ENCODE results near the gene NXPE2.

Gene NXPE2

DNA sequence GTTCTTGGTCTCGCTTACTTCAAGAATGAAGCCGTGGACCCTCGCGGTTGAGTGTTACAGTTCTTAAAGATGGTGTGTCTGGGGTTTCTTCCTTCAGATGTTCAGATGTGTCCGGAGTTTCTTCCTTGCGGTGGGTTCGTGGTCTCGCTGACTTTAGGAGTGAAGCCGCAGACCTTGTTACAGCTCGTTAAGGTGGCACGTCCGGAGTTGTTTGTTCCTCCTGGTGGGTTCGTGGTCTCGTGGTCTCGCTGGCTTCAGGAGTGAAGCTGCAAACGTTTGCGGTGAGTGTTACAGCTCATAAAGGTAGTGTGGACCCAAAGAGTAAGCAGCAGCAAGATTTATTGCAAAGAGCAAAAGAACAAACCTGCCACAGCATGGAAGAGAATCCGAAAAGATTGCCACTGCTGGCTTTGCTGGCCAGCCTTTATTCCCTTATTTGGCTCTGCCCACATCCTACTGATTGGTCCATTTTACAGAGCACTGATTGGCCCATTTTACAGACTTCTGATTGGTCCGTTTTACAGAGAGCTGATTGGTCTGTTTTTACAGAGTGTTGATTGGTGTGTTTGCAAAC is 27.1 kb upstream of the NXPE2 start:
- Histone ChIP-seq H3K27me3 (ENCODE audit: control insufficient read depth in 1 of 2, insufficient read depth in 1 of 2, low read length in 2 of 2) (no peaks in the 10 kb centered on the region), H3K36me3 (ENCODE audit: control insufficient read depth in 1 of 2, insufficient read depth in 2 of 2, low read depth in 1 of 2, low read length in 2 of 2) (no peaks in the 10 kb centered on the region), H2AK5ac (ENCODE audit: low read length, severe bottlenecking) (no peak overlapping the region), H3K9me3 (ENCODE audit: control insufficient read depth, low read length) (peaks cover 5% of the 10 kb centered on the region), H3K23ac (ENCODE audit: low read length in 2 of 2) (no peak overlapping the region), H3K18ac (ENCODE audit: low read depth in 1 of 2, low read length in 2 of 2) (no peak overlapping the region), H2AFZ (ENCODE audit: low read depth, low read length) (no peak overlapping the region), H2BK15ac (ENCODE audit: low read depth, poor library complexity, severe bottlenecking) (no peak overlapping the region), H3K79me1 (replicated peaks; ENCODE audit: low read length, poor library complexity, severe bottlenecking) (no peaks in the 10 kb centered on the region), H3K9ac (ENCODE audit: low read length) (no peak overlapping the region), H2BK12ac (ENCODE audit: low read length in 2 of 2) (no peak overlapping the region), H4K8ac (ENCODE audit: low read length) (no peak overlapping the region), H3K4ac (ENCODE audit: low read depth in 1 of 2, low read length in 2 of 2) (no peak overlapping the region), H3K4me3 (ENCODE audit: insufficient read depth in 1 of 2, low read depth in 1 of 2, low read length in 2 of 2) (no peak overlapping the region), H2BK120ac (ENCODE audit: low read depth, low read length) (no peak overlapping the region), H3K4me2 (ENCODE audit: low read length, poor library complexity, severe bottlenecking) (no peak overlapping the region), H3K4me1 (ENCODE audit: control insufficient read depth, insufficient read depth, low read depth, low read length) (no peaks in the 10 kb centered on the region), H3K27ac (ENCODE audit: low read length, poor library complexity, severe bottlenecking) (no peak overlapping the region), H3K14ac (ENCODE audit: low read length in 2 of 2) (no peak overlapping the region), H4K91ac (ENCODE audit: low read length) (no peak overlapping the region), H2BK5ac (ENCODE audit: low read depth, low read length, poor library complexity, severe bottlenecking) (no peak overlapping the region)
- WGBS: 92% methylated on average over 18 of the region's 19 CpGs
- DNase-seq: no peak

DNA sequence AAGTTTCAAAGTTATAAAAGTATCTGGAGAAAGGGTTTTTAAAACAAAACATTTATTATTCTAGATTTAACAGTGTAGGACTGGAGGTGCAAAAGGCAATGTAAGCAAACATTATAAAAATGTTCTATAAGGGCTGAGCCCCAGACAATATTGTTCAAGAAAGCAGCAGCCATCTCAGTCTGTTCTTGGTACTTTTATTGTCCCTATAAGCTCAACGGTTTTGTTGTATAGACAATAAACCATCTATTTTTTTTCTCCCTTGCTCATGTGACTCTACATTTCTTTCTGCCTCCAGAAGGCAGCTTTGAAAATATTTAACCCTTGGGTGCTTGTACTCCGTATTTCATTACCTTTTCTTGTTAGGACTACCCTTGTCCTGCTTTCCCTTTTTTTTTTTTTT is 25.2 kb upstream of the NXPE2 start:
- Histone ChIP-seq H3K4me3 (ENCODE audit: insufficient read depth in 1 of 2, low read depth in 1 of 2, low read length in 2 of 2) (no peak overlapping the region), H3K14ac (ENCODE audit: low read length in 2 of 2) (no peak overlapping the region), H3K36me3 (ENCODE audit: control insufficient read depth in 1 of 2, insufficient read depth in 2 of 2, low read depth in 1 of 2, low read length in 2 of 2) (no peaks in the 10 kb centered on the region), H4K91ac (ENCODE audit: low read length) (no peak overlapping the region), H2BK120ac (ENCODE audit: low read depth, low read length) (no peak overlapping the region), H3K4me1 (ENCODE audit: control insufficient read depth, insufficient read depth, low read depth, low read length) (no peaks in the 10 kb centered on the region), H4K8ac (ENCODE audit: low read length) (no peak overlapping the region), H2AK5ac (ENCODE audit: low read length, severe bottlenecking) (no peak overlapping the region), H3K18ac (ENCODE audit: low read depth in 1 of 2, low read length in 2 of 2) (no peak overlapping the region), H3K23ac (ENCODE audit: low read length in 2 of 2) (no peak overlapping the region), H2BK12ac (ENCODE audit: low read length in 2 of 2) (no peak overlapping the region), H3K9ac (ENCODE audit: low read length) (no peak overlapping the region), H2AFZ (ENCODE audit: low read depth, low read length) (no peak overlapping the region), H3K9me3 (ENCODE audit: control insufficient read depth, low read length) (peaks cover 5% of the 10 kb centered on the region), H3K27ac (ENCODE audit: low read length, poor library complexity, severe bottlenecking) (no peak overlapping the region), H3K4me2 (ENCODE audit: low read length, poor library complexity, severe bottlenecking) (no peak overlapping the region), H2BK15ac (ENCODE audit: low read depth, poor library complexity, severe bottlenecking) (no peak overlapping the region), H3K27me3 (ENCODE audit: control insufficient read depth in 1 of 2, insufficient read depth in 1 of 2, low read length in 2 of 2) (no peaks in the 10 kb centered on the region), H3K79me1 (replicated peaks; ENCODE audit: low read length, poor library complexity, severe bottlenecking) (no peaks in the 10 kb centered on the region), H2BK5ac (ENCODE audit: low read depth, low read length, poor library complexity, severe bottlenecking) (no peak overlapping the region), H3K4ac (ENCODE audit: low read depth in 1 of 2, low read length in 2 of 2) (no peak overlapping the region)
- no peak for DNase-seq
- WGBS: 63% methylated on average over 2 of the region's 2 CpGs

DNA sequence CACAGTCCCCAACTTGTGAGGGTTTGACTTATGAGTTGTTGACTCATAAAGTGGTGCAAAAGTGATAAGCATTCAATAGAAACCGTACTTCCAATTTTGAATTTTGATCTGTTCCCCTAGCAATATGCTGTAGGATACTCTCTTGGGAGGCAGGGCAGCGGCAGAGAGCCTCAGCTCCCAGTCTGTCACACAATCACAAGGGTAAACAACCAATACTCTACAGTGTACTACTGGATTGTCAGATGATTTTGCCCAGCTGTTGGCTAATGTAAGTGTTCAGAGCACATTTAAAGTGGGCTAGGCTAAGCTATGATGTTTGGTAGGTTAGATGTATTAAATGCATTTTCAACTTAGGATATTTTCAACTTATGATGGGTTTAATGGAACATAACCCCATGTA is 13.7 kb upstream of the NXPE2 start:
- no peak overlapping the region for H3K23ac ChIP-seq (ENCODE audit: low read length in 2 of 2)
- no peaks in the 10 kb centered on the region for H3K4me1 ChIP-seq (ENCODE audit: control insufficient read depth, insufficient read depth, low read depth, low read length)
- no peaks in the 10 kb centered on the region for H3K36me3 ChIP-seq (ENCODE audit: control insufficient read depth in 1 of 2, insufficient read depth in 2 of 2, low read depth in 1 of 2, low read length in 2 of 2)
- H4K8ac ChIP-seq (ENCODE audit: low read length): no peak overlapping the region
- H2BK120ac ChIP-seq (ENCODE audit: low read depth, low read length): no peak overlapping the region
- WGBS: 74% methylated on average over 2 of the region's 2 CpGs
- H3K9me3 ChIP-seq (ENCODE audit: control insufficient read depth, low read length): peaks cover 7% of the 10 kb centered on the region
- no peak overlapping the region for H2AK5ac ChIP-seq (ENCODE audit: low read length, severe bottlenecking)
- no peaks in the 10 kb centered on the region for H3K79me1 ChIP-seq (replicated peaks; ENCODE audit: low read length, poor library complexity, severe bottlenecking)
- no peak overlapping the region for H2BK12ac ChIP-seq (ENCODE audit: low read length in 2 of 2)
- H2BK5ac ChIP-seq (ENCODE audit: low read depth, low read length, poor library complexity, severe bottlenecking): no peak overlapping the region
- no peak overlapping the region for H3K9ac ChIP-seq (ENCODE audit: low read length)
- no peak overlapping the region for H3K27ac ChIP-seq (ENCODE audit: low read length, poor library complexity, severe bottlenecking)
- no peak overlapping the region for H2BK15ac ChIP-seq (ENCODE audit: low read depth, poor library complexity, severe bottlenecking)
- H3K4ac ChIP-seq (ENCODE audit: low read depth in 1 of 2, low read length in 2 of 2): no peak overlapping the region
- no peak overlapping the region for H3K4me2 ChIP-seq (ENCODE audit: low read length, poor library complexity, severe bottlenecking)
- H3K4me3 ChIP-seq (ENCODE audit: insufficient read depth in 1 of 2, low read depth in 1 of 2, low read length in 2 of 2): no peak overlapping the region
- H3K27me3 ChIP-seq (ENCODE audit: control insufficient read depth in 1 of 2, insufficient read depth in 1 of 2, low read length in 2 of 2): no peaks in the 10 kb centered on the region
- H2AFZ ChIP-seq (ENCODE audit: low read depth, low read length): no peak overlapping the region
- no peak overlapping the region for H4K91ac ChIP-seq (ENCODE audit: low read length)
- no peak overlapping the region for H3K14ac ChIP-seq (ENCODE audit: low read length in 2 of 2)
- H3K18ac ChIP-seq (ENCODE audit: low read depth in 1 of 2, low read length in 2 of 2): no peak overlapping the region
- DNase-seq: no peak

DNA sequence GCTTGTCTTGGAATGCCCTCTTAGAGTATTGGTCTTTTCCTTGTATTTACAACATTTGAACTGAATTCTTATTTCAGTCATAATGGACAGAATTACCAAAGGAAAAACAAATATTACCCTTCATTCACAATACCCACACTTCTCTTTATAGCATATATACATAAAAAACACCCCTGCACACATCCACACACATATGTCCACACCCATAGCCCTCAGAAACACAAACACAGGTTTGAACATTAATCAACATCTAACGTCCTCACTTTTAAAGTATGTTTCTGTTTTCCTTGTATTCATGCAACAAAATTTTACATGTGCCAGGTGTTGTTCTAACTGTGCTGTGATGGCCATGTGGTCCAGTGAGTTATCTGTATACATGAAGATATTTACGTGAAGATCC is 11.6 kb upstream of the NXPE2 start:
- Histone ChIP-seq H2BK5ac (ENCODE audit: low read depth, low read length, poor library complexity, severe bottlenecking) (no peak overlapping the region), H2AFZ (ENCODE audit: low read depth, low read length) (no peak overlapping the region), H3K4ac (ENCODE audit: low read depth in 1 of 2, low read length in 2 of 2) (no peak overlapping the region), H3K36me3 (ENCODE audit: control insufficient read depth in 1 of 2, insufficient read depth in 2 of 2, low read depth in 1 of 2, low read length in 2 of 2) (no peaks in the 10 kb centered on the region), H3K9me3 (ENCODE audit: control insufficient read depth, low read length) (peaks cover 13% of the 10 kb centered on the region), H2BK120ac (ENCODE audit: low read depth, low read length) (no peak overlapping the region), H4K8ac (ENCODE audit: low read length) (no peak overlapping the region), H3K9ac (ENCODE audit: low read length) (no peak overlapping the region), H3K27ac (ENCODE audit: low read length, poor library complexity, severe bottlenecking) (no peak overlapping the region), H3K4me2 (ENCODE audit: low read length, poor library complexity, severe bottlenecking) (no peak overlapping the region), H3K4me1 (ENCODE audit: control insufficient read depth, insufficient read depth, low read depth, low read length) (no peaks in the 10 kb centered on the region), H3K14ac (ENCODE audit: low read length in 2 of 2) (no peak overlapping the region), H3K18ac (ENCODE audit: low read depth in 1 of 2, low read length in 2 of 2) (no peak overlapping the region), H2BK15ac (ENCODE audit: low read depth, poor library complexity, severe bottlenecking) (no peak overlapping the region), H2AK5ac (ENCODE audit: low read length, severe bottlenecking) (no peak overlapping the region), H4K91ac (ENCODE audit: low read length) (no peak overlapping the region), H3K27me3 (ENCODE audit: control insufficient read depth in 1 of 2, insufficient read depth in 1 of 2, low read length in 2 of 2) (no peaks in the 10 kb centered on the region), H3K79me1 (replicated peaks; ENCODE audit: low read length, poor library complexity, severe bottlenecking) (no peaks in the 10 kb centered on the region), H3K23ac (ENCODE audit: low read length in 2 of 2) (no peak overlapping the region), H3K4me3 (ENCODE audit: insufficient read depth in 1 of 2, low read depth in 1 of 2, low read length in 2 of 2) (no peak overlapping the region), H2BK12ac (ENCODE audit: low read length in 2 of 2) (no peak overlapping the region)
- 80% methylated on average over 1 of the region's 2 CpGs for WGBS
- DNase-seq: no peak
